ENCODE data around the gene SLC35F1.

DNA sequence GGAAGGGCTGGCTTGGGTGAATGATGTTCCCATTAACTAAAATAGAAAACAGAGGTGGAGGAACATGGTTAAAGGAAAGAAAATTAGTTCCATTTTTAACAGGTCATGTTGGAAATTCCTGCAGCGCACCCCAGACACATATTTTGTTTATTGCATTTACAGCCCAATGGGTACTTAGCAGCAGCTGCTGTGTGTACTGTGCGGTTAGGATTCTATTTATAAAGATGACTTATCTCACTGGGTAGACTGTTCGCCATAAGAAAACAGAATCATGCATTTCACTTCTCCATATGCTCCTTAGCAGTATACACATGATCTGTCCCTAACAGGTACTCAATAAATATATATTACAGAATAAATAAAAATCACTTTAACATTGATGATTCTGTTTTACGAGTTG lies 135.8 kb downstream of the SLC35F1 start:
- no peak for TF ChIP-seq JUN (IDR thresholded peaks at IDR 0.05; ENCODE audit: borderline replicate concordance, insufficient read depth, insufficient read length, low read depth)
- TF ChIP-seq POLR2AphosphoS5 (IDR thresholded peaks at IDR 0.05; ENCODE audit: insufficient read depth, low read depth, low read length) = no peak
- TF ChIP-seq, protein P1, sequence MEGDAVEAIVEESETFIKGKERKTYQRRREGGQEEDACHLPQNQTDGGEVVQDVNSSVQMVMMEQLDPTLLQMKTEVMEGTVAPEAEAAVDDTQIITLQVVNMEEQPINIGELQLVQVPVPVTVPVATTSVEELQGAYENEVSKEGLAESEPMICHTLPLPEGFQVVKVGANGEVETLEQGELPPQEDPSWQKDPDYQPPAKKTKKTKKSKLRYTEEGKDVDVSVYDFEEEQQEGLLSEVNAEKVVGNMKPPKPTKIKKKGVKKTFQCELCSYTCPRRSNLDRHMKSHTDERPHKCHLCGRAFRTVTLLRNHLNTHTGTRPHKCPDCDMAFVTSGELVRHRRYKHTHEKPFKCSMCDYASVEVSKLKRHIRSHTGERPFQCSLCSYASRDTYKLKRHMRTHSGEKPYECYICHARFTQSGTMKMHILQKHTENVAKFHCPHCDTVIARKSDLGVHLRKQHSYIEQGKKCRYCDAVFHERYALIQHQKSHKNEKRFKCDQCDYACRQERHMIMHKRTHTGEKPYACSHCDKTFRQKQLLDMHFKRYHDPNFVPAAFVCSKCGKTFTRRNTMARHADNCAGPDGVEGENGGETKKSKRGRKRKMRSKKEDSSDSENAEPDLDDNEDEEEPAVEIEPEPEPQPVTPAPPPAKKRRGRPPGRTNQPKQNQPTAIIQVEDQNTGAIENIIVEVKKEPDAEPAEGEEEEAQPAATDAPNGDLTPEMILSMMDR (IDR thresholded peaks at IDR 0.05; ENCODE audit: extremely low read depth in 1 of 2, insufficient read depth in 1 of 2, low read depth in 1 of 2, low read length in 2 of 2) = no peak
- TF ChIP-seq EZH2 (IDR thresholded peaks at IDR 0.05; ENCODE audit: borderline replicate concordance, low read depth, low read length, severe bottlenecking) = no peak
- TF ChIP-seq MYC (IDR thresholded peaks at IDR 0.05; ENCODE audit: low read depth, low read length) = no peak
- TF ChIP-seq POLR2A (IDR thresholded peaks at IDR 0.05; ENCODE audit: low read depth, low read length) = no peak

Data from endothelial cell of umbilical vein (primary cell).